GM19467 (cell line): ENCODE results near the gene VAV3.
"Not testable (repeated sequence)": the region's sequence is repeated elsewhere in the genome, so short reads cannot be mapped to it uniquely, and the experiment has no call there.

Experiments
- ATAC-seq: cut with Tn5 transposase; IDR thresholded peaks from one replicate; pipeline ENCODE4 v1.9.1; 2021; ENCODE audit warnings: mild to moderate bottlenecking, moderate library complexity; ENCODE audit not compliant: unreplicated experiment

VAV3 gene

GRCh38 chr1:107844541-107845194 is 120.3 kb downstream of the VAV3 start:
- ATAC-seq: not testable (repeated sequence)

GRCh38 chr1:107843989-107844388 is 121.0 kb downstream of the VAV3 start:
- no peak for ATAC-seq

DNA sequence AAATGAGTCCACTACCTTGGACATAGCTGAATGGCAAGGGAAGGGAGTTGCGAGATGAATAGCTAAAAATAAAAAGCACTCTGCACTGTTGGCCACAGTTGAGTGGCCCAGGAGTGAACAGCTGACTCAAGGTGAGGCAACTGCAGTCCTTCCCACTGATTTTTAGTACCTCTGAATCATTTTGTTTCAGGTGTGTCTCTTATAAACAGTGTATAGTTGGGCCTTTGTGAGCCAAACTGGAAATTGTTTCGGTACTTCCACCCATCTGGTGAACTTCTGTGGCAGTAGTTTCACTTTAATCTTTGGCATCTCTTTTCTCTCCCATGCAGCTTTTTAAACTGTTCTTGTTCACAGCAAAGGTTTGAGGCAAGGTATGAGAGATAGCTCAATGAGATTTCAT is 122.7 kb downstream of the VAV3 start:
- no peak for ATAC-seq

GRCh38 chr1:107840725-107841124 is 124.3 kb downstream of the VAV3 start:
- ATAC-seq: no peak

- ATAC-seq: no peak
Observed at GRCh38 chr1:107838056-107838455, 126.9 kb downstream of the VAV3 start.

- ATAC-seq: no peak
Observed at GRCh38 chr1:107835151-107835670, 129.8 kb downstream of the VAV3 start.

DNA sequence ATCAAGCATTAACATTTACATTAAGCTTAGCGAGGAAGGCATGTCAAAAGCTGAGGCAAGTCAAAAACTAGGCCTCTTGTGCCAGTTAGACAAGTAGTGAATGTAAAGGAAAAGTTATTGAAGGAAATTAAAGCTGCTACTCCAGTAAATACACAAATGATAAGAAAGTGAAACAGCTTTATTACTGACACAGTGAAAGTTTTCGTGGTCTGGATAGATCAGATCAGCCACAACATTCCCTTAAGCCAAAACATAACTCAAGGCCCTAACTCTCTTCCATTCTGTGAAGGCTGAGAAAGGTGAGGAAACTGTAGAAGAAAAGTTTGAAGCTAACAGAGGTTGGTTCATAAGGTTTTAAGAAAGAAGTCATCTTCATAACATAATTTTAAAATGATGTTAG is 131.9 kb downstream of the VAV3 start:
- ATAC-seq: no peak

DNA sequence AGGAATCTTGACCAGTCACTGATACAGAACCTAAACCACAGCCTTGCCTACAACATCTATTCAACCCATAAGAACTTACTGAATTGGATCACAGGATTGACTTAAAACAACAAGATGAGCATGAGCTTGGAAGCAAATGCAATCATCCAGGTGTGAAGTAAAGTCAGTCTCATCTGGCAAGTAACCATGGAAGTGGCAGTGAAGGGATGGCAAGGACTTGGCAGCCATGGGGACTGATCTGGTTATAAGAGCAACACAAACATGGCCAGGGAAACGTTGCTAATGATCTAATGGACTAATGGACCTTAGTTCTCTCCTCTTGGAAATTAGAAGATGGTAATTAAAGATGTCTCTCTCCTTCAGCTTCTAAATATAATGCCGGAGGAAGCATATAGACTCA is 133.1 kb downstream of the VAV3 start:
- ATAC-seq: no peak

GRCh38 chr1:107830526-107830925 is 134.5 kb downstream of the VAV3 start:
- ATAC-seq: no peak

DNA sequence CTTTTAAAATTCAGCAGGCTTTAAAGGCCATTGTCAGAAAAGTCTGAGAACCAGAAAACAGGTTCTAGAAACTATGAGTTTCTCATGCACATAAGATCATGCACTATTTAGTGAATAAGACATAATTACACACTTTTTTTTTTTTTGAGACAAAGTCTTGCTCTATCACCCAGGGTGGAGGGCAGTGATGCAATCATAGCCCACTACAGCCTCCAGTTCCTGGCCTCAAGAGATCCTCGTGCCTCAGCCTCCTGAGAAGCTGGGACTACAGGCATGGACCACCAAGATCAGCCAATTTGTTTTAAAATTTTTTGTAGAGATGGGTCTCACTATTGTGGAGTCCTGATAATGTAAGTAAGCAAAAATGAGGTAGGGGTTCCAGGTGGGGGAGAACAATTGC is 134.9 kb downstream of the VAV3 start:
- ATAC-seq: no peak

DNA sequence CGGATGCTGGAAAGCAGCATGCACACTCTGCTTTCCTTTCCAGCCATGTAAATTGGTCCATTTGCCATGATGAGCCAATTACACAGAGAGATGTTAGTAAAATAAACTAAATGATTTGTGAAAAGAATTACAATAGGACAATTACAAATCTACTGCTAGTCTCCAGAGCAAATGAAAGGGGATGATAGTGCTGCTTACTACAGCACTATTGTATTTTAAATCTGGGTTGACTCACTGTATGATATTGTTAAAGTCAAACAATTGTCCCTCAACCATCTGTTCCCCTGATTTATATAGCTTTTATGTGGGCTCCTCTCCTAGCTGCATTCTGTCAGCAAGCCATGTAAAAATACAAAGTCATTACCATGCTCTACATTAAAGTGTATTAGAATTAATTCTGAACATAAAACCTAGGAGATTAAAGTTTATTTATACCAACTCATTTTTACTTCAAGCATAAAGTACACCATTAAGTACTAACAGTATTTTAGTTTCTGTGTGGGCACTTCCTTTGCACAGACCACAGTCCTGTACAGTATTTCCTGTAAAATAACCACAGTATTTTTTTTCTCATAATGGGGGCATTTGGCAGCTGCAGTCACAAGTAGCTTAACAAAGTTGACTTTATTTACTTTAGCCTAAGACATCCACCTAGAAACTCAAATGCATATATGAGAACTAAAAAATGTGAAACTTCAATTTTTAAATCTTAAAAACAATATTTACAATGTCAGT is 135.8 kb downstream of the VAV3 start:
- no peak for ATAC-seq

- no peak for ATAC-seq
Observed at GRCh38 chr1:107824946-107825345, 140.0 kb downstream of the VAV3 start.

DNA sequence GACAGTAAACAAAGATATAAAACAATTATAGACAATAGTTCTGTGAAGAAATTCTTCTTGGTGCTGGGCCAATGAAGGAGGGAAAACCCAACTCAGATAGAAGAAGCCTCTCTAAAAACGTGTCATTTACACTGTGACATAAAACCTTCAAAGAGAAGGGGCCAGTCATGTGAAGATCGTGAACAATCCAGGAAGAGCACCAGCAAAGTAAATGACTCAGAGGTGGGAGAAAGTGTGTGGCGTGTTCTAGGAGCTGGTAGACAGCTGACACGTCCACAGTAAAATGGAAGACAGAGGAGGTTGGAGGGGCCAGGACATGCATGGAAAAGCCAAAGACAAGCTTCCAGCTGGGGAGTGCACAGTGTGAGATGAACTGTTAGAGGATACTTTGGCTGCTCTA is 143.6 kb downstream of the VAV3 start:
- no peak for ATAC-seq

- no peak for ATAC-seq
Observed at GRCh38 chr1:107820801-107821200, 144.2 kb downstream of the VAV3 start.

- no peak for ATAC-seq
Observed at GRCh38 chr1:107817935-107818334, 147.0 kb downstream of the VAV3 start.

GRCh38 chr1:107817206-107817605 is 147.8 kb downstream of the VAV3 start:
- ATAC-seq: no peak

DNA sequence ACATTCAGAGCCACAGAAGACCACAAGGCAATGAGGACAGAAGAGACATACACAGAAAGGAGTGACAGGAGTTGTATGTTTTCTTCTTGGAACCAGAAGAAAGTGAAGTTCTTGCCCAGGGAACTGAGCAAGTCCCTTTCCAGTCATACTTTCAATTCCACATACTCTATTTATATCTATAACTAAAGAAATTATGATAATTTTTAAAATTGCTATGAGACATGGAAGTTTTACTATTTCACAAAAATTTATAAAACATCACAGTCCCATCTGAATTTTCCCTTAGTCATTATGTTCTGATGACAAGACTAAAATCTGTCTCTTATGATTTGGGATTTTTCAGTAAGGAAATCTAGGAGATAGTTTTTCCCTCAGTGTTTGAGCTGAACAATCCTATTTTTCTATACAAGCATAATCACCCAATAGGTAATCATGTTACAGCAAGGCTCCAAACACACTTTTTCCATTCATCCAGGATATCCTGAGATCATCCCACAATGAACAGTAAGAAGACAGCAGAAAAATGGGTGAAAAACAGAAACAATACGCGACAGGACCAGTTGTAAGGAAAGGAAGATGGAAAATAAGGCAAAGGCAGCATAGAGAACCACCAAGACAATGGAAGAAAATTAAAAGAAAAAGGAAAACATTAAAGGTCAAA is 154.6 kb downstream of the VAV3 start:
- ATAC-seq: no peak

DNA sequence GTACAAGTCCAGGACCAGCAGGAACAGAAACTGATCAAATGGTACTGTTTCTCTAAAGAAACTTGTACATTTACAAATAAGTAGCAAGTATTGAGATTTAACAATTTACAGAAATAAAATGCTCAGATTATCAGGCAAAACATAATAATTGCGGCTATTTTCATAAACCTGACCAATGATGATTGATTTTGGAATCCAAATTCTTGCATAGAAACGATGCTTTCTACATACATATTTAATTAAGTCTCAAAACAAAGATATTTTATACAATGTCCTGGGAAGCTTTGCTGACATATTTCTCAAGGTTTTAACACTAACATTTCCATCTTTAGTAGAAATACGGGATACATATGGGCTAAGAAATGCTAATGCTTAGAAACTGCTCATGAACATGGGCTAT is 157.1 kb downstream of the VAV3 start:
- ATAC-seq: no peak

GRCh38 chr1:107807405-107807804 is 157.6 kb downstream of the VAV3 start:
- no peak for ATAC-seq

GRCh38 chr1:107806902-107807301 is 158.1 kb downstream of the VAV3 start:
- ATAC-seq: no peak

- no peak for ATAC-seq
Observed at GRCh38 chr1:107804741-107805140, 160.2 kb downstream of the VAV3 start.

GRCh38 chr1:107804134-107804533 is 160.8 kb downstream of the VAV3 start:
- ATAC-seq: no peak
